Erythroblast (primary cell): Measurements from ENCODE around the gene METTL1.

Experiments
- GATA1 ChIP-seq: IDR thresholded peaks from 2 replicates; pipeline ENCODE4 v1.6.1; 2011; ENCODE audit warnings: low read depth, mild to moderate bottlenecking, control low read depth, low read length, moderate library complexity
- POLR2A ChIP-seq: IDR thresholded peaks from 2 replicates; pipeline ENCODE4 v1.6.1; 2011; ENCODE audit warnings: mild to moderate bottlenecking, low read length

- TF ChIP-seq POLR2A (no peak), GATA1 (no peak)
Observed at GRCh38 chr12:57744194-57744776, 27.6 kb downstream of the METTL1 start.
